GM21529 (cell line): ENCODE results near the gene DVL3.
"Not testable (repeated sequence)": the region's sequence is repeated elsewhere in the genome, so short reads cannot be mapped to it uniquely, and the experiment has no call there.

ENCODE experiments used
- ATAC-seq: cut with Tn5 transposase; IDR thresholded peaks from one replicate; pipeline ENCODE4 v1.9.1; 2021; ENCODE audit not compliant: unreplicated experiment

The DVL3 gene

DNA sequence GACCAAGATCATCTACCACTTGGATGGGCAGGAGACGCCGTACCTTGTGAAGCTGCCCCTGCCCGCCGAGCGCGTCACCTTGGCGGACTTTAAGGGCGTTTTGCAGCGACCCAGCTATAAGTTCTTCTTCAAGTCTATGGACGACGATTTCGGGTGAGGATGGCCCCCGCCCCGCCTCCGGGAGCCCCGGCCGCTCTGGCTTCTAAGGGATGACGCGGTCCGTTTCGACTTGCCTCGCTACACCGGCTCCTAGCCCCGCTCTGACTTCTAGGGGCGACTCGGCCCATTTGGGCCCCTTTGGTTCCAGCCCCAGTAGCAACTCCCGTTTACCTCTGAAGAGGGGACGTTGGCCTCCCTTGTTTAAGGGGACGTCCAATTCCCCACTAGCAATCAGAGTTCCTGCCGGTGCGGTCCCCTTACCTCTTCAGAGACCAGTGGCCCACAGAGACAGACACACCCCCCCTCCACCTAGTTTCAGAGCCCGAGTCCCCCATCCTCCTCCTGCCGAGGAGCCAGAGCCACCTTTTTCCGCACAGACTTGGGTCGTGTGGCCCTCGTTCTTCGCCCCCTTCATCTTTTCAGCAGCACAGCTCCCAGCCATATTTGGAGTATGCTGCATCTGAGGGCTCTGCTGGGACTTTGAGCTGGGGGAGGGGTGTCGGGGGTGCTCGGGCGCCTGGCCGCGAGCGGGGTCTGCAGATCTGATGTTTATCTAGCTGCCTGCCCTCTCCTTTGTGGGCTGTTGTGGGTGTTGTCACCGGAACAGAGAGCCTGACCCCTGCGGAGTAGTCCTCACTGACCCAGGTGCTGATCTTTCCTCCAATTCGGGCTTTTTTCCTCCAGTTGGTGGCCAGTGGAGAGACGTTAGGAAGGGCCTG, 706 bp downstream of the DVL3 start:
- peak; percentile 33 for ATAC-seq

DNA sequence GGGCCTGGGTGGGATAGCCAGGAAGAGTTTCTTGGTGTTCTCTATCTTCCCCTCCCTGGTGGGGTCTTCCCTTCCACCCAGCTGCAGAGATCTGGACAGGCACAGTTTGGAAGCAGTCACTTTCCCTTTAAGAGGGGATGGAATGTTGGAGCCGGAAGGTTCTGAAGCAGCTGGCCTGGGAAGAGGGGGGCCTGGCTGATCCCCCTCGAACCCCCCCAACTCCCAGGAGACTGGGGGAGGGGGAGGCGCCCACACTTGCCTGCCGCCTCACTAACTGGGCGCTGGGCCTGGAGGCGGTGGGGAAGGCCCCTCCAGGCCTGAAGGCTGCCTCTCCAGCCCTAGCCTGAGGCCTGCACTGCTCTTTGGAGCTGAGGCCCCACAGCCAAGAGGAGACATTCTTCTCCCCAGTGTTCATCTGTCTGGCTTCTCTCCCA, 1.4 kb downstream of the DVL3 start:
- ATAC-seq: no peak

DNA sequence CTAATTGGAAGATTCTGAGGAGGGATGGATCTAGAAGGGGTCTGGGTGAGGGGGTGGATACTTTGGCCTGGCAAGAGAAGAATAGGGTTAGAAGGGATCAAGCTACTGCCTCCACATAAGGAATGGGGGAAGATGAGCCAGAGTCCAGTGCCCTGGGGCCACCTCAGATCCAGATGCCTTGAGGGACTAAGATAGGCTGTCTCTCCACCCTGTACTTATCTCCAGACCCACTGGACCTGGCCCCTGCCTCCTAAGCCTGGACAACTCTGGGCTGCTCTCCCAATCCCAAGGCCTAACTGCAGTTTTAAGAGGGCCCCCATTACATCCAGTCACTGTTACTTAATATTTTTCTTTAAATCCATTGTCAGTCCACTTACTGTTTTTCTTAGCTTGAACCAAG, 2.0 kb downstream of the DVL3 start:
- no peak for ATAC-seq

DNA sequence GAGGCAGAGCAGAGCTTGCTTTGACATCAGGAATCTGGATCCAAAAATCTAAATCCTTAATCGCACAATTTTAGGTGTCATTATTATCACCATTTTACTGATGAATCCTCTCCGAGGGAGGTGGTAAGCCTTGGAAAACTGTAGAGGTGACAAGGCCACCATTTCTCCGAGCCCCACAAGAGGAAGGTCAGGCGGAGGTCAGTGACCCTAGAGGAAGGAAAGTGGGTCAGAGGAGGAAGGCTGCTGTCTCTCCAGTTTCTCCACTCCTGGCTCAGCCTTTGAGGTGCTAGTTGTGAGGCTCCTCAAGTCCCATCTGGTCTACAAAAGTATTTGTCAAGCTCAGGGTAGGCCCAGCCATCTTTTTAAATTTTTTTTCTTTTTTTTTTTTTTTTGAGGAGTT, 3.2 kb downstream of the DVL3 start:
- ATAC-seq: no peak

DNA sequence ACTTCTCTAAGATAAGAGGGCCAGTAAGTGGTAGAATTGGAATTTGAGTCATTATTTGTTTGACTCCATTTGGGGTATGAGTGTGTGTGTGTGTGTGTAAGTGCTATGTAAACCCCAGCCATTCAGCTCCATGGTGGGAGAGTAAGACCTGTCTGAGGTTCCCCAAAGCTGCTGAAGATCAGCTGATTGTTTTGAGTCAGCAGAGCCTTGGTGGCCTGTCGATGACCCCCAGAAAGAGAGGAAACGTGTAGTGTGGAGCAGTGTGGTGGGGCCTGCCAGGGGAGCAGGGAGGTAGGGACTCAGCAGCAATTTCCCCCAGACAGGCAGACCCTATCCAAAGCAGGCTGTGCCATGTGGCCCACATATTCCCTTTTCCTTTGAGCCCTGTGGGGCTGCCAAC, 5.3 kb downstream of the DVL3 start:
- ATAC-seq: no peak

DNA sequence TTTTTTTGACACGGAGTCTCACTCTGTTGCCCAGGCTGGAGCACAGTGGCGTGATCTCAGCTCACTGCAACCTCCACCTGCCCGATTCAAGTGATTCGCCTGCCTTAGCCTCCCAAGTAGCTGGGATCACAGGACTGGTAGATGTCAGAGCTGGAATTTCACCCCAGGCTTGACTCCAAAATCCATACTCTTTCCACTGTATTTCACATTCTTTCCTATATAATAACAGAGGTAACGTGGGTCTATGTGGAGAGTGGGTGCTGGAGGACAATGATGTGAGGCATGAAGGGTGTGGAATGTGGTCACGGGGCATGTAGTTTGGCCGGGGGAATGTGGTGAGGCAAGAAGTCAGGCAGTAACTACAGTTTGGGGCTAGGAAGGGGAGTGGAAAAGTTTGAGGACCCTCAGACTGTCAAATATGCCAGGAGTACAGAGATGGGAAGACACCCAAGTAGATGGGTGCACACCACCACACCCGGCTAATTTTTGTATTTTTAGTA, 7.4 kb downstream of the DVL3 start:
- not testable (repeated sequence) for ATAC-seq

DNA sequence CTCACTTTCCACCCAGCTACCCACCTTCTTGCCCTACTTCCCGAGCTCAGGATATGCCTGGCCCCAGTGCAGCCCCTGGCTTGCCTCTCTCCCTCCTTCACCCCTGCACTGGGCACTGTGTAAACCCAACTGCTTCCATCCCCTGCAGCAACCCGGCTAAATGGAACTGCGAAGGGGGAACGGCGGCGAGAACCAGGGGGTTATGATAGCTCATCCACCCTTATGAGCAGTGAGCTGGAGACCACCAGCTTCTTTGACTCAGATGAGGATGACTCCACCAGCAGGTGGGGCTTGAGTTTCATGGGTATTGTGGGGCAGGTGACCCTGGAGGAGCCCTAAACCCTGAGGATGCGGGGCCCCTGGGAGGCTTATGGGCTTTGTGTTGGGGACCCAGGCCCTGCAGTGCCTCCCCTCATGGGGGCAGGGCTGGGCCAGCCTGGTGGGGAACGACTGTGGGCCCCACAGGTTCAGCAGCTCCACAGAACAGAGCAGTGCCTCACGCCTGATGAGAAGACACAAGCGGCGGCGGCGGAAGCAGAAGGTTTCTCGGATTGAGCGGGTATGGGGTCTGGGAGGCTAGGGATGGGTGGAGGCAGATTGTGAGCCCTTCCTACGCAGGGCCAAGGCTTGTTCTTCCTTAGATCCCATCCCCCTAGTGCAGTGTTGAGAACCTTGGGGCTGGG, 9.6 kb downstream of the DVL3 start:
- ATAC-seq: no peak

DNA sequence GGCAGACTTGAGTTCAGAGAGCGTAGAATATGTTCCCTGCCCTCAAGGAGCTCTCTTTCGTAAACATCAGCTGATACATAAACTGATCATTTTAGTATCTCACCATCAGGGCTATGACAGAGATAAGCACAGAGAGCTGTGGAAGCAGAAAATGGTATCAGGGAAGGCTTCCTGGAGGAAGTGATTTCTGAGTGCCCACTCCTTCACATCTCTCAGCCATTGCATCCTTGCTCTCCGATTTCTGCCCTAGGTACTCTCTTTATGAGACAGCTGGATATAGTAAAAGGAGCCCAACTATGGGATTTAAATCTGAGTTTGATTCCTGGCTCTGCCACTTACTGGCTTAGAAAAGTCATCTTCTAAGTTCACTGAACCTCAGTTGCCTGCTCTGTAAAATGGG, 10.4 kb downstream of the DVL3 start:
- ATAC-seq: no peak

DNA sequence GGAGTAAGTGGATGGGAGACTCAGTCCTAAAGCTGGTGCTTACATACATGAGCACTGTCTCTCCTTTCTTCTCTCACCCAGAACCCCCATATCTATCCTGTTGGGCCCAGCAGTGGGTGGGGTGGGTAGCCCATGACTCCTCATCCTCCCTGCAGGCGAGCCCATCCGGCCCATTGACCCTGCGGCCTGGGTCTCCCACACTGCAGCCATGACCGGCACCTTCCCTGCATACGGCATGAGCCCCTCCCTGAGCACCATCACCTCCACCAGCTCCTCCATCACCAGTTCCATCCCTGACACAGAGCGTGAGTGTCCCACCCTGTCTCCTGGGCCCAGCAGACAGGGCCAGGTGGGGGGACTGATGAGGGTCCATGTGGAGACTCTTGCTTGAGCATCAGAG, 11.5 kb downstream of the DVL3 start:
- ATAC-seq: no peak

DNA sequence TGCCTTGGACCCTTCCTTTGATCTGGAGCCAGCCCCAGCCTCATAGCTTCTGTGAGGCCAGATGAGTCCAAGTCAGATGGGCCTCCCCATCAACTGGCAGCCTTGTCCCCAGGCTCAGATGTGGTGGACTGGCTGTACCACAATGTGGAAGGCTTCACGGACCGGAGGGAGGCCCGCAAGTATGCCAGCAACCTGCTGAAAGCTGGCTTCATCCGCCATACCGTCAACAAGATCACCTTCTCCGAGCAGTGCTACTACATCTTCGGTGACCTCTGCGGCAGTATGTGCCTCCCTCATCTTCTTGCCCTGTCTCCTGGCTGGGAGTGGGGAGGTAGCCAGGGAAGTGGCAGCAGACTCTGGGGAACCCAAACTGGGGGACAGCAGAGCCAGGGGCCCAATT, 12.6 kb downstream of the DVL3 start:
- no peak for ATAC-seq

DNA sequence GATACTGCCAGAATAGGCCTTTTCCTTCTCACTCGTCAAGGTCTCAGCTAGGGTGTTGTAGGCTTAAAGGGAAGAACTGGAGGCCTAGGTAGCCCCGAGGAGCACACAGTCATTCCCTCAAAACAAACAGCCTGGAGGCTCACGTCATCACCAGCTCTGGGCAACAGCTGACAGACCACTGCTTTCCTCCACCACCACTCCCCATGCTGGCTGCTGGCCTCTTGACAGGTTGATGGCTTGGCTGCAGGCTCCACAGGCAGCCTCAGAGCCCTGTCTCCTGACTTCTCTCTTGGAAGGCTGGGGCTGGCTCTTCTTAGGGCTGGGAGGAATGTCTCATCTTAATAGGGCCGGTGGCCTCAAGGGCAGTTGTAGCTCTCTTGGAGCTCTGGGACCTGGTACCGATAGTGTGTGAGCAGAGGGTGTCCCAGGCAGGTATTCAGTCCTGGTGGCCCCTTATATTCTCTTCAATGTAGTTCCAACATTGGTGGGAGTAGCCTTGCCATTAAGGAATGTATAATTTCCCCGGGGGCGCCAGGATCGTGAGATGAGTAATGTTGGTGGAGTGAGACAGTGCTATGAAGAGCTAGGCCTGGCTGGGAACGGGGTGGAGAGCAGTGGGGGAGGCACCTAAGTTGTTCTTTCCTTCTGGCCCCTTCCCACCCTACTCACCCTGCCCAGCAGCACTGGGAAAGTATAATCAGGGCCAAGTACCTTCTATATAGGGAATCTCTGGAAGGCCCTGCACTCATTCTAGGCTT, 13.4 kb downstream of the DVL3 start:
- no peak for ATAC-seq

DNA sequence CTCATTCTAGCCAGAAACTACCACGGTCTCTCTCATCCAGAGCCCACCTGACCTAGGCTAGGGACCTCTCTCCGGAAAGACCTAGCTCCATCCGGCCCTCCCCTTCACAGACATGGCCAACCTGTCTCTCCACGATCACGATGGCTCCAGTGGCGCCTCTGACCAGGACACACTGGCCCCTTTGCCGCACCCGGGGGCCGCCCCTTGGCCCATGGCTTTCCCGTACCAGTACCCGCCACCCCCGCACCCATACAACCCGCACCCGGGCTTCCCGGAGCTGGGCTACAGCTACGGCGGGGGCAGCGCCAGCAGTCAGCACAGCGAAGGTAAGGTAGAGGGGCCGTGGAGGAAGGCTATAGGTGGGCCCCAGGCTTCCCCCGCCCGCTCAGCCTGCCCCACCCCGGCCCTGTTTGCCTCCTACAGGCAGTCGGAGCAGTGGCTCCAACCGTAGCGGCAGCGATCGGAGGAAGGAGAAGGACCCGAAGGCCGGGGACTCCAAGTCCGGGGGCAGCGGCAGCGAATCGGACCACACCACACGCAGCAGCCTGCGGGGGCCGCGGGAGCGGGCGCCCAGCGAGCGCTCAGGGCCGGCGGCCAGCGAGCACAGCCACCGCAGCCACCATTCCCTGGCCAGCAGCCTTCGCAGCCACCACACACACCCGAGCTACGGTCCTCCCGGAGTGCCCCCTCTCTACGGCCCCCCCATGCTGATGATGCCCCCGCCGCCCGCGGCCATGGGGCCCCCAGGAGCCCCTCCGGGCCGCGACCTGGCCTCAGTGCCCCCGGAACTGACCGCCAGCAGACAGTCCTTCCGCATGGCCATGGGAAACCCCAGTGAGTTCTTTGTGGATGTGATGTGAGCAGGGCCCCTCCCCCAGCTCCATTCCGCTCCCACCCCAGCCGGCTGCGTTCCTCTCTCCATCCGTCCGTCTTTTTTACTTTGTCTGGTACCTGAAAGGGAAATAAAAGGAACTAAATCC, 15.0 kb downstream of the DVL3 start:
- ATAC-seq: no peak

DNA sequence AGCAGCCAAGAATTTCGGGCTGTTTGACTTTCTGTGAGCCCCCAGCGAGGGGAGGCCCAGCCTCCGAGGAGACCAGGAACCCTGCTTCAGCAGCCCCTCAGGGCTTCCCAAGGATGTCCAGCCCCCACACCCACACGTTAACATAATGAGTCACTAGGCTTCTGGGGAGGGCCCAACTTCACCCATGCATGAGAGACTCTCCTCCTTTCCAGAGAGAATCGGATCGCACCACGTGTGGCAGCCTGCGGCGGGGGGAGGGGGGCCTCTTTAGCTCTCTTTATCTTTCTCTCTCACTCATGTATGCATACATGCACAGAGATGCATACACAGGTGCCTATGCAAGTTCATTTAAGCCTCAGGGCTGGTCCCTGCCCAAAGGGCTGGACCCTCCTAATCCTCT, 16.4 kb downstream of the DVL3 start:
- no peak for ATAC-seq

DNA sequence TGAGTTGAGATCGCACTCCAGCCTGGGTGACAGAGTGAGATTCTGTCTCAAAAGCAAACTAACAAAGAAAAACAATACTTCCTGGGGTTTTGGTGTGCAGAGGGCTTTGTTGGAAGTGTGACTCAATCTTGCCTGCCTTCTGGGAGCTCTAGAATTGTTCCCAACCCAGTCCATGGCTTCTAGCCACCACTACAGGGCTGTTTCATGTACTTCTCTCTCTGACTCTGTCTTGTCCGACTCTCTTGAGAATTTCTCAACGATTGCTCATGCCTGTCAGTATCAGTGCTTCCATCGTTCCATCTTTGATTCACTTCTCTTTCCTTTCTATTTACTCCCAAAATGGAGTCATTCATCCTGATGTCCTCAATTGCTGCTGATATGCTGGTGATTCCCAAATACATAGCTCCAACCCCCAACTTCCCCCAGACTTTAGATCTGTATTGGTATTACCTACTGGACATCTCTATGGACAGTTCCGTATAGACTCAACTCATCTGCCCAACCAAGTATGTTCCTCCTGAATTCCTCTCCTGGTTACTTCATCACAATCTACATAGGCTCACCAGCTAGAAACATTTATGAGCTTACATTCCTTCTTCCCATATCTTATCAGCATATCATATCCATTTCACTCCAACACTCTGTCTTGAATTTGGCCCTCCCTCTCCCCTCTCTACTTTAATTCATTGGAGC, 17.6 kb downstream of the DVL3 start:
- no peak for ATAC-seq

DNA sequence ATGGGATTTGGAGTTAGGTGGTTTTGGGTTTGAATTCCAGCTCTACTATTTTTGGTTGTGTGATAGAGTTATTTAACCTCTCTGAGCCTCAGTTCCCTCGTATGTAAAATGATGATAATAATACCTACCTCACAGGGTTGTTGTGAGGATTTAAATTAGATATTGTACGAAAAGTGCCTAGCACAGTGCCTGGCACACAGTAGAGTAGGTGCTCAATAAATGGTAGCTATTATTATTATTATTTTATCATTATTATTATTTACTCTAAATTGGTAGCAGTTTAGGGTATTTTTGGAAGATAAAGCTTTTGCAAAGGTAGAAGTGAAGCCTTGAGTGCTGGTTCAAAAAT, 18.2 kb downstream of the DVL3 start:
- no peak for ATAC-seq

DNA sequence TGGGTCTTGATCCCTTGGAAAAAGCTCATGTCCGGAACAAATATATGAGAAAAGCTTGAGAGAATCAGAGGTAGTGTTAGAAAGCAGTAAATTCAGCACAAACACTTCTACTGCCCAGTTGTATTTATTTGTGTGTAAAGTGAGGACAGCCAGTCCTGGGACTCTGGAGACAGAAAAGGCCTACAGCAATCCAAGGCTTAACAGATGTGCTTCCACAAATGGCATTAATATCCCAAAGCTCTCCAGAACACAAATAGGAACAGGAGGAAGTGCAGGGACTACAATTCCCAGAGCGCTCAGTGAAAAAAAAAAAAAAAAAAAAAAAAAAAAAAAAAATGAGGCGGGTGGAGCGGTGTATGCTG, 19.1 kb downstream of the DVL3 start:
- no peak for ATAC-seq

DNA sequence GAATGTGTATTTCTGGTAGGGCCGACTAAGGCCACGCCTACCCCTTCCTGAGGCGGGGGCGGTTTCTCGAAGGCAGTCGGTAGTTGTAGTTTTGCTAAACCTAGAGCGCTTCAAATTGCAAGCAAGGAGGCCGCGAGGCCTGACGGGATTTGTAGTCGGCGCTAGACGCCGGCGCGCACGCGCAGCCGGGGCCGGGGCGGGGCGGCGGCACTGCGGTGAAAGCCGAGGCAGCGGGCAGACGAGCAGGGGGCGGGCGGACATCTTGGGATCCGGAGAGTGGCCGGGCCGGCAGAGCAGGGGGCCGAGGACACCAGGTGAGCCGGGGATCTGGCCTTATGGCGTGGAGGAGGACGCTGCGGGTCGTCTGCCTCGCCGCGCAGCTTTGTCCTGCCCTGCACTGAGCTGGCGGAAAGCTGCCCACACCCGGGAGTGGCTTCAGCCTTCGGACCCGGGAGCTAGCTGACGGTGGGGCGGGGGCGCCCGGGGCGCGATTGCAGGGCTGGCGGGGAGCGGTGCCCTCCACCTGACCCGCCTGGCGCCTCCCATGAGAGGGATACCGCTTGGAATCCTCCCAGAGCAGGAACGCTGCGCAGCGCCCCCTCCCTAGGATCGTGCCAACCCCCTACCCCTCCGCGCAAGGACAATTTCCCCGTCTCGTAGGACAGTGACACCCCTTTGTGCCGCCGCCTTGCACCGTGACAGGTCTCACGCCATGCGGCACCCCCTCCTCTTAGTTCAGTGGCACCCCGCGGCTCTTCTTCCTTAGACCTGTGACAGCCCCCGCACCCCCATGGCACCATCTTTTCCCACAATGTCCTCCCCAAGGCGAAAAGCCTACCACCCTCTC, 19.7 kb downstream of the DVL3 start, which contains the start of gene AP2M1:
Gene AP2M1 (plus strand): TSS at position 210 of the 847 bp plus-strand sequence. CDS start 2,139 bp downstream, outside the sequence.
- peak; percentile 96 for ATAC-seq

DNA sequence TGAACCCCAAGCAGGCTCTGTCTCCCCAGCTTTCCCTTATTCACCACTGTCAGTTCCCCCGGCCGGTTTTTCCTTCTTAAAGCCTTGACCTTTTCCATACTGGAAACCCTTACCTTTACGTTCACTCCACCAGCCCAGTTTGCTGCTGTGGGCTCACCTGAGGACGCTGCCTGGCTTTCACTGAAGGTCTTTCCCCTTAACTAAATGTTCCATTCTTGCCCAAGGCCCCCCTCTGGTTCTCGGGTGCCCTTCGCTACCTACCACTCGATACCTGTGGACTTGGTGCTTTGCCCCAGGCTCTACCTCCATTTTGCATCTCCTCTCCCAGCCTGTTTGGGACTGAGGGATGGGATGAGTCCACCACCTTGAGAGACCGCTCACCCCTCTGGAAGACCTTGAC, 20.3 kb downstream of the DVL3 start:
- no peak for ATAC-seq

DNA sequence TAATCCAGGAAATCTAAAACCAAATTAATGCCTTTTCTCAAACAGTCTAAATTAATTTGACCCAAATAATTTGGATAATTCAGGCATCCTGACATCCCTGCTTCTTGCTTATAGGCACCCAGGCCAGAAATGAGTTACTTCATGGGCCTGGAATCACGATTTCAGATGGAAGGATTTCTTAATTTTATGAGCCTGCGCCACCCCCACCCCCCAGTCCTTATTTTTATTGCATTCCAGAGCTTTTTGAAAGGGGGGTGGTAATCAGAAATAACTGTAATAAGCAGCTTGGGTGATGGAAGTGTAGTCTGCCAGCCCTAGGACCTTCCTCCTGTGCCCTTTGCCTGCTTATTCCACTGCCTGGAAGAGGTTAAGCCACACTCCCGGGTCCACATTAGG, 20.8 kb downstream of the DVL3 start:
- no peak for ATAC-seq
